SK-N-SH (cell line): ENCODE results near the gene TSFM. TPM values are rescaled to one million over a fixed set of nuclear protein-coding genes. Genes with fewer than 3 reads are reported as not detected.

Experiments
- CTCF ChIA-PET: fragments of 300-600, 350-600 bp; formaldehyde crosslinking; extraction: SDS; loops from one replicate; lab custom pipeline; 2021; lab: Yijun Ruan, JAX
- POLR2A ChIA-PET: fragments of 350-600 bp; sonication (Branson Sonifier 250); formaldehyde crosslinking; extraction: SDS; loops from one replicate; lab custom pipeline; 2020; ENCODE audit warnings: antibody characterized with exemption, inconsistent platforms; lab: Yijun Ruan, JAX
- DNase-seq: peaks from one replicate; pipeline ENCODE4 v3.0.0; 2012
- H2AFZ ChIP-seq: fragments of 200-600 bp; sonication (generic); 2 replicates; pipeline ENCODE4 v1.8.1; 2016; ENCODE audit warnings: antibody characterized with exemption, mild to moderate bottlenecking, low read depth
- H3F3A ChIP-seq: fragments of 200-600 bp; sonication (generic); replicated peaks from 2 replicates; pipeline ENCODE3; 2016; ENCODE audit warnings: antibody characterized with exemption, mild to moderate bottlenecking; ENCODE audit not compliant: insufficient read depth
- H3K27ac ChIP-seq, 2 experiments: fragments of 200-500 bp in 1 of 2; fragments of 200-600 bp in 1 of 2; sonication (Bioruptor generic) in 1 of 2; sonication (generic), shearing (Covaris generic) in 1 of 2; 2 replicates each; pipeline versions ENCODE4 v1.5.1 to v1.6.1; 2014 to 2016; ENCODE audit warnings: low read depth in 2 of 2, inconsistent platforms in 1 of 2, low read length in 1 of 2, mild to moderate bottlenecking in 1 of 2, mixed read lengths in 1 of 2
- H3K27me3 ChIP-seq: fragments of 200-600 bp; sonication (generic), shearing (Covaris generic); 2 replicates; pipeline ENCODE4 v1.6.1; 2016; ENCODE audit warnings: mixed run types; ENCODE audit not compliant: insufficient read depth
- H3K36me3 ChIP-seq, 2 experiments: fragments of 200-500 bp in 1 of 2; fragments of 200-600 bp in 1 of 2; sonication (Bioruptor generic) in 1 of 2; sonication (generic) in 1 of 2; replicated peaks in 1 of 2; 2 replicates each; pipeline versions ENCODE3 to v1.5.1; 2014 to 2016; ENCODE audit warnings: low read length in 1 of 2, mild to moderate bottlenecking in 1 of 2; ENCODE audit not compliant: insufficient read depth in 2 of 2, control insufficient read depth in 1 of 2
- H3K4me1 ChIP-seq, 2 experiments: fragments of 200-500 bp in 1 of 2; fragments of 200-600 bp in 1 of 2; sonication (Bioruptor generic) in 1 of 2; sonication (generic), shearing (Covaris generic) in 1 of 2; 2 replicates each; pipeline versions ENCODE4 v1.5.1 to v1.6.1; 2014 to 2016; ENCODE audit warnings: low read depth in 1 of 2, low read length in 1 of 2, mixed run types in 1 of 2; ENCODE audit not compliant: insufficient read depth in 2 of 2, control insufficient read depth in 1 of 2
- H3K4me2 ChIP-seq: fragments of 200-600 bp; sonication (generic), shearing (Covaris generic); 2 replicates; pipeline ENCODE4 v1.6.1; 2017; ENCODE audit warnings: mixed run types
- H3K4me3 ChIP-seq, 2 experiments: fragments of 200-500 bp in 1 of 2; fragments of 200-600 bp in 1 of 2; sonication (Bioruptor generic) in 1 of 2; sonication (generic), shearing (Covaris generic) in 1 of 2; 2 replicates each; pipeline versions ENCODE4 v1.5.1 to v1.8.1; 2014 to 2016; ENCODE audit warnings: low read depth in 2 of 2, inconsistent platforms in 1 of 2, low read length in 1 of 2, mild to moderate bottlenecking in 1 of 2, mixed read lengths in 1 of 2, moderate library complexity in 1 of 2
- H3K79me2 ChIP-seq: fragments of 200-600 bp; sonication (generic); 2 replicates; pipeline ENCODE4 v1.8.1; 2017; ENCODE audit warnings: mild to moderate bottlenecking; ENCODE audit not compliant: insufficient read depth
- H3K9ac ChIP-seq: fragments of 200-600 bp; sonication (generic); 2 replicates; pipeline ENCODE4 v1.6.1; 2017; ENCODE audit warnings: mixed run types
- H3K9me2 ChIP-seq: fragments of 200-600 bp; sonication (generic); 2 replicates; pipeline ENCODE4 v1.6.1; 2017; ENCODE audit warnings: mixed run types
- H3K9me3 ChIP-seq: fragments of 200-600 bp; sonication (generic); 2 replicates; pipeline ENCODE4 v1.6.1; 2017; ENCODE audit warnings: mixed run types, mild to moderate bottlenecking, moderate library complexity
- H4K20me1 ChIP-seq: fragments of 200-600 bp; sonication (generic); 2 replicates; pipeline ENCODE4 v1.6.1; 2017; ENCODE audit warnings: mild to moderate bottlenecking, mixed run types; ENCODE audit not compliant: insufficient read depth
- CHD2 ChIP-seq: fragments of 150-350 bp; IDR thresholded peaks from 2 replicates; pipeline ENCODE4 v1.6.1; 2018; ENCODE audit warnings: low read length; ENCODE audit not compliant: partially characterized antibody
- EZH2phosphoT487 ChIP-seq: fragments of 200-600 bp; sonication (generic); IDR thresholded peaks from 2 replicates; pipeline ENCODE4 v1.6.1; 2017; ENCODE audit warnings: low read depth, mixed run types, mild to moderate bottlenecking, antibody characterized with exemption, moderate library complexity, borderline replicate concordance
- FOSL2 ChIP-seq: IDR thresholded peaks from 2 replicates; pipeline ENCODE4 v1.4.0; 2012; ENCODE audit warnings: low read depth, mild to moderate bottlenecking, moderate library complexity, borderline replicate concordance
- FOXM1 ChIP-seq: IDR thresholded peaks from 2 replicates; pipeline ENCODE4 v1.4.0; 2012; ENCODE audit warnings: low read depth, mild to moderate bottlenecking
- GABPA ChIP-seq: IDR thresholded peaks from 2 replicates; pipeline ENCODE4 v1.4.0; 2012; ENCODE audit warnings: low read depth, mild to moderate bottlenecking
- GATA2 ChIP-seq: sonication (generic); formaldehyde crosslinking; IDR thresholded peaks from 2 replicates; pipeline ENCODE4 v1.5.0; 2020; ENCODE audit warnings: mild to moderate bottlenecking, missing genetic modification reagents
- JUND ChIP-seq: IDR thresholded peaks from 2 replicates; pipeline ENCODE4 v1.4.0; 2012
- MXI1 ChIP-seq: IDR thresholded peaks from 2 replicates; pipeline ENCODE4 v1.6.1; 2012; ENCODE audit warnings: mild to moderate bottlenecking, low read depth, low read length, improper control_type of control experiment
- NFIC ChIP-seq: IDR thresholded peaks from 2 replicates; pipeline ENCODE4 v1.4.0; 2012; ENCODE audit warnings: borderline replicate concordance
- PBX3 ChIP-seq: IDR thresholded peaks from 2 replicates; pipeline ENCODE4; 2012
- POLR2AphosphoS5 ChIP-seq: IDR thresholded peaks from 2 replicates; pipeline ENCODE4 v1.6.1; 2012; ENCODE audit warnings: low read depth, low read length
- RAD21 ChIP-seq: IDR thresholded peaks from 2 replicates; pipeline ENCODE4 v1.6.1; 2012; ENCODE audit warnings: mild to moderate bottlenecking, low read length
- RXRA ChIP-seq: IDR thresholded peaks from 2 replicates; pipeline ENCODE4 v1.4.0; 2012; ENCODE audit warnings: low read depth, mild to moderate bottlenecking, borderline replicate concordance
- SIN3A ChIP-seq: IDR thresholded peaks from 2 replicates; pipeline ENCODE4 v1.6.1; 2012; ENCODE audit warnings: low read depth, mild to moderate bottlenecking, low read length, moderate library complexity, borderline replicate concordance
- TAF1 ChIP-seq: IDR thresholded peaks from 2 replicates; pipeline ENCODE4 v1.6.1; 2012; ENCODE audit warnings: low read depth, mild to moderate bottlenecking, low read length, moderate library complexity, borderline replicate concordance
- USF1 ChIP-seq: IDR thresholded peaks from 2 replicates; pipeline ENCODE4 v1.4.0; 2012; ENCODE audit warnings: low read depth, borderline replicate concordance
- ZBTB33 ChIP-seq: IDR thresholded peaks from 2 replicates; pipeline ENCODE4 v1.4.0; 2012; ENCODE audit warnings: low read depth, borderline replicate concordance
- WGBS: methylation state at CpG from one replicate; pipeline ENCODE4 v1.1.6; 2017; ENCODE audit warnings: low lambda C conversion rate; 5-methylcytosine and 5-hydroxymethylcytosine counted together
- polyA plus RNA-seq, 3 experiments: library from polyadenylated mRNA; depleted of rRNA; stranded (reverse); fragments of >200 nt; gene quantifications; 2 replicates each; pipeline ENCODE4 v1.2.3, GENCODE V29; 2012
- TF ChIP-seq, protein P1 (sequence below): fragments of 150-350 bp; IDR thresholded peaks from 2 replicates; pipeline ENCODE4 v1.6.1; 2016; ENCODE audit warnings: mild to moderate bottlenecking, low read depth, low read length

TSFM gene
- polyA plus RNA-seq, 1 of the 3 experiments (the other 2 are of a cell fraction): 28.7 TPM

GRCh38 chr12:57749061-57749460, 33.5 kb upstream of the TSFM start:
- no peaks in the 10 kb centered on the region for H4K20me1 ChIP-seq
- H3K36me3 ChIP-seq: peaks cover 30 to 49% of the 10 kb centered on the region in 2 experiments
- 88% methylated on average over 5 of the region's 5 CpGs for WGBS

DNA sequence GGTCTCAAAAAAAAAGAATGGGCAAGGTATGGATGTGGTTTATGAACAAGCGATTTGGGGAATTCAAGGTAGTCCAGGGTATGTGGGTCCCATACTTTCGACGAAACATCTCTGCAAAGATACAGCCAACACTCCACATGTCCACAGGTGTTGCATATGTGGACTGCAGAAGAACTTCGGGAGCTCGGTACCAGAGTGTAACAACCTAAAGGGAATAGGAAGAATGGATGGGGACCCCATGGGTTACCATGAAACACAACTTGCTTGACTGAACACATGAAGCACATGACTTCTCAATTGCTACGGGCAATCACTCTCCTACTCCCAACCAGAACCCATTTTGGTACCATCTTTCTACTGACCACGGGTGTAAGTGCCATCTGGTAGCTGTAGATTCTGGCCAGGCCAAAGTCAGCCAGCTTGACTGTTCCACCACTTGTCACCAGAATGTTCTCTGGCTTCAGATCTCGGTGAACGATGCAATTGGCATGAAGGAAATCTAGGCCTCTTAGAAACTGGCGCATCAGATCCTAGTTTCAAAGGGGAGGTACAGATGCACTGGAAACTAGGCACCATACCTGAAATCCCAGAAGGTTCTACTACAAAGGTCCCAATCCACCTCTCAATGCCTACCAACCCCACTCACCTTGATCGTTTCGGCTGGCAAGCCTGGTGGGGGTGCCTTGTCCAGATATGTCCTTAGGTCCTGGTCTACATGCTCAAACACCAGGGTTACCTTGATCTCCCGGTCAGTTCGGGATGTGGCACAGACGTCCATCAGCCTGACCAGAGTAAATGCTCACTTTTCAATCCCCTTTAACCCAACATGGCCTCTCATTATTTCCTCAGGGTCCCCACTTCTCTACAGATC, 31.8 kb upstream of the TSFM start:
- no peak for DNase-seq
- H3K9me2 ChIP-seq: no peaks in the 10 kb centered on the region
- no peaks in the 10 kb centered on the region for H4K20me1 ChIP-seq
- 66% methylated on average over 14 of the region's 15 CpGs for WGBS
- peak overlapping the region; percentile 85 to 89 for H3K27ac ChIP-seq
- no peaks in the 10 kb centered on the region for H3K27me3 ChIP-seq
- CTCF ChIA-PET: interaction anchor here (0.9 to 2.0 kb wide), 3 partner anchors 9 to 168 kb away, joined by 3 to 13 read pairs (median 4); partner anchors contain the start of gene AGAP2
- H3K4me1 ChIP-seq: peaks cover 8 to 36% of the 10 kb centered on the region in 2 experiments
- peaks cover 30 to 49% of the 10 kb centered on the region in 2 experiments for H3K36me3 ChIP-seq
- no peak for TF ChIP-seq ZBTB33
- TF ChIP-seq MXI1: no peak
- TF ChIP-seq JUND: no peak
- TF ChIP-seq NFIC: no peak
- peak; percentile 18; the same call in 1 of the 2 replicates for TF ChIP-seq POLR2AphosphoS5
- TF ChIP-seq, protein P1, sequence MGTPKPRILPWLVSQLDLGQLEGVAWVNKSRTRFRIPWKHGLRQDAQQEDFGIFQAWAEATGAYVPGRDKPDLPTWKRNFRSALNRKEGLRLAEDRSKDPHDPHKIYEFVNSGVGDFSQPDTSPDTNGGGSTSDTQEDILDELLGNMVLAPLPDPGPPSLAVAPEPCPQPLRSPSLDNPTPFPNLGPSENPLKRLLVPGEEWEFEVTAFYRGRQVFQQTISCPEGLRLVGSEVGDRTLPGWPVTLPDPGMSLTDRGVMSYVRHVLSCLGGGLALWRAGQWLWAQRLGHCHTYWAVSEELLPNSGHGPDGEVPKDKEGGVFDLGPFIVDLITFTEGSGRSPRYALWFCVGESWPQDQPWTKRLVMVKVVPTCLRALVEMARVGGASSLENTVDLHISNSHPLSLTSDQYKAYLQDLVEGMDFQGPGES: no peak
- no peak for TF ChIP-seq GATA2 (CRISPR knock-in tag)
- H3K79me2 ChIP-seq: peaks cover 38% of the 10 kb centered on the region
- peak overlapping the region; percentile 96 for H3K9ac ChIP-seq
- POLR2A ChIA-PET: no interaction called here
- no peaks in the 10 kb centered on the region for H3K9me3 ChIP-seq
- H2AFZ ChIP-seq: no peak overlapping the region
- H3K4me2 ChIP-seq: peak overlapping the region; percentile 92
- H3K4me3 ChIP-seq: peak overlapping the region; percentile 85 to 88
- H3F3A ChIP-seq: peaks cover 43% of the 10 kb centered on the region

More at GRCh38 chr12:57749061-57749460, 33.5 kb upstream of the TSFM start:
- no peak overlapping the region for H3K27ac ChIP-seq
- POLR2A ChIA-PET: no interaction called here
- no peaks in the 10 kb centered on the region for H3K27me3 ChIP-seq
- CTCF ChIA-PET: interaction anchor here (1.1 to 2.0 kb wide), 4 partner anchors 9 to 23 kb away, joined by 4 to 7 read pairs (median 4); no protein-coding TSS in a partner anchor
- H2AFZ ChIP-seq: no peak overlapping the region
- peaks cover 38% of the 10 kb centered on the region for H3K79me2 ChIP-seq
- H3K9me3 ChIP-seq: no peaks in the 10 kb centered on the region
- no peaks in the 10 kb centered on the region for H3K9me2 ChIP-seq
- DNase-seq: no peak
- TF ChIP-seq GABPA (no peak), POLR2AphosphoS5 (no peak), SIN3A (no peak), PBX3 (no peak), RAD21 (no peak), CHD2 (no peak), RXRA (no peak), TAF1 (no peak), GATA2 (CRISPR knock-in tag) (no peak), USF1 (no peak), EZH2phosphoT487 (no peak), FOSL2 (no peak), FOXM1 (no peak)
- H3K9ac ChIP-seq: no peak overlapping the region
- H3K4me1 ChIP-seq: peaks cover 8 to 36% of the 10 kb centered on the region in 2 experiments
- H3K4me2 ChIP-seq: no peak overlapping the region
- no peak overlapping the region for H3K4me3 ChIP-seq
- peaks cover 42% of the 10 kb centered on the region for H3F3A ChIP-seq
